Activated naive CD8-positive, alpha-beta T cell treated with anti-CD3 and anti-CD28 coated beads, Interleukin-2, amount 10 ng/mL, durations not matched to agents 7 days and 5 days (primary cell): ENCODE measurements around the gene BNIP3. TPM values are rescaled to one million over a fixed set of nuclear protein-coding genes. Genes with fewer than 3 reads are reported as not detected.

Source experiments
- ATAC-seq: fragments of 150-1000 bp; cut with Tn5 transposase; one replicate; pipeline ENCODE4 v1.10.0; 2021; ENCODE audit warnings: low read depth, moderate library complexity
- POLR2A ChIA-PET: fragments of 350-600 bp; sonication (Branson Sonifier 250); formaldehyde crosslinking; loops from one replicate; lab custom pipeline; 2021; ENCODE audit warnings: antibody characterized with exemption; lab: Charles Lee
- DNase-seq: peaks from one replicate; pipeline ENCODE4 v3.0.0; 2021
- H3K27ac Mint-ChIP-seq: one replicate; pipeline ENCODE4 v1.8.0; 2022; ENCODE audit warnings: mild to moderate bottlenecking, mixed read lengths
- H3K27me3 Mint-ChIP-seq: one replicate; pipeline ENCODE4 v1.8.0; 2022; ENCODE audit warnings: mild to moderate bottlenecking, moderate library complexity, mixed read lengths
- H3K36me3 Mint-ChIP-seq: one replicate; pipeline ENCODE4 v1.8.0; 2021; ENCODE audit warnings: mild to moderate bottlenecking, mixed read lengths
- H3K4me1 Mint-ChIP-seq: one replicate; pipeline ENCODE4 v1.8.0; 2021; ENCODE audit warnings: mixed read lengths
- H3K4me3 Mint-ChIP-seq: one replicate; pipeline ENCODE4 v1.8.0; 2022; ENCODE audit warnings: mild to moderate bottlenecking, moderate library complexity, mixed read lengths
- H3K9me3 Mint-ChIP-seq: one replicate; pipeline ENCODE4 v1.8.0; 2021; ENCODE audit warnings: mixed read lengths
- total RNA-seq, 2 experiments: library from RNA; stranded (reverse); gene quantifications; one replicate each; pipeline ENCODE4 v1.2.3, GENCODE V29; 2021

The BNIP3 gene
- total RNA-seq, 2 experiments from 2014 or later, result 67.0 to 69.4 TPM

GRCh38 chr10:132011024-132011423, 29.3 kb upstream of the BNIP3 start:
- peaks cover 25% of the 10 kb centered on the region for H3K27me3 Mint-ChIP-seq
- H3K4me1 Mint-ChIP-seq, result peaks cover 10% of the 10 kb centered on the region
- no peak overlapping the region for H3K4me3 Mint-ChIP-seq
- DNase-seq (no peak), ATAC-seq (no peak)
- no peak overlapping the region for H3K27ac Mint-ChIP-seq
- no peaks in the 10 kb centered on the region for H3K36me3 Mint-ChIP-seq
- no peaks in the 10 kb centered on the region for H3K9me3 Mint-ChIP-seq
- POLR2A ChIA-PET, result interaction anchor here (0.6 kb wide), 1 partner anchor 20 kb away, joined by 3 read pairs; no protein-coding TSS in a partner anchor

DNA sequence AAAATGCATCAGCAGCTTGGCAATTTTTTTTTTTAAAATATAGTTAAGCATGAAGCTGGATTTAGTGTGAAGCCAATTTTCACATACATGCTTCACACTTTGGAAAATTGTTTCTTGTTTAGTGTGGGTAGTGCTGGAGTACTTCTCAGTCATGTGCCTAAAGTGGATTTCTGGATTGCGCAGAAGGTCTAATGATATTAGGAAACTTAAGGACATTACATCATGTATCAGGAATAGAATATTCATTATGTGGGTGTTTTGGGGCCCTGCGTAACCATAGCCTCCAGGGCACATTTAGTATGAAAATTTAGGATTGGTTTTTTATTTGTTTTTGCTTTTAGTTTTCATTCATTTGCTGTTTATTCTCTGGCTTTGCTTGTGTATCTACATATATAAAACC, 28.8 kb upstream of the BNIP3 start:
- peaks cover 25% of the 10 kb centered on the region for H3K27me3 Mint-ChIP-seq
- H3K9me3 Mint-ChIP-seq, result peaks cover 1% of the 10 kb centered on the region
- H3K4me3 Mint-ChIP-seq, result no peak overlapping the region
- no peak overlapping the region for H3K27ac Mint-ChIP-seq
- POLR2A ChIA-PET, result interaction anchor here (0.6 kb wide), 1 partner anchor 19 kb away, joined by 3 read pairs; no protein-coding TSS in a partner anchor
- H3K4me1 Mint-ChIP-seq, result peaks cover 10% of the 10 kb centered on the region
- no peak for DNase-seq
- ATAC-seq, result no peak
- no peaks in the 10 kb centered on the region for H3K36me3 Mint-ChIP-seq

DNA sequence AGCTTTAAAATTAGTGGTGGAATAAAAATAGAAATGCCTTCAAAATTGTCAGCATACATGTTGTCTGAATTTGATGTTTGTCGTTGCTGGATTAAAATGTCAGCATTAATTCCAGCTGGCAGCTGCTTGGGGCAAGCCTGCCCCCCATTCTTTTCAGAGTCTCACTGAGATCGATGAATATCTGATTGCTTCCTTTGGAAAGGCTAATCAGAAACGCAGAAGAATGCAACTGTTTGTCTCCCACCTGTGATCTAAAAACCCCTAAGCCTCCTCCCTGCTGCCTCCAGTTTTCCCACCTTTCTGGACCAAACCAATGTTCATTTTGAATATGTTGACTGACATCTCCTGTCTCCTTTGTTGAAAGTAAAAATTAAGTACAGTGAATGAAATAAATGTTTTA, 27.9 kb upstream of the BNIP3 start:
- Mint-ChIP-seq H3K27ac (no peak overlapping the region), H3K9me3 (peaks cover 1% of the 10 kb centered on the region)
- no peak for ATAC-seq

GRCh38 chr10:132007681-132008080, 26.0 kb upstream of the BNIP3 start:
- H3K4me3 Mint-ChIP-seq, result no peak overlapping the region
- no peaks in the 10 kb centered on the region for H3K36me3 Mint-ChIP-seq
- peaks cover 1% of the 10 kb centered on the region for H3K9me3 Mint-ChIP-seq
- POLR2A ChIA-PET, result no interaction called here
- DNase-seq (no peak), ATAC-seq (no peak)
- H3K4me1 Mint-ChIP-seq, result peaks cover 7% of the 10 kb centered on the region
- H3K27me3 Mint-ChIP-seq, result peaks cover 21% of the 10 kb centered on the region
- H3K27ac Mint-ChIP-seq, result no peak overlapping the region

More for the DNA sequence above, 27.9 kb upstream of the BNIP3 start:
- POLR2A ChIA-PET, result no interaction called here
- H3K4me3 Mint-ChIP-seq, result no peak overlapping the region
- peaks cover 22% of the 10 kb centered on the region for H3K27me3 Mint-ChIP-seq
- peaks cover 7% of the 10 kb centered on the region for H3K4me1 Mint-ChIP-seq
- DNase-seq, result no peak
- no peaks in the 10 kb centered on the region for H3K36me3 Mint-ChIP-seq

DNA sequence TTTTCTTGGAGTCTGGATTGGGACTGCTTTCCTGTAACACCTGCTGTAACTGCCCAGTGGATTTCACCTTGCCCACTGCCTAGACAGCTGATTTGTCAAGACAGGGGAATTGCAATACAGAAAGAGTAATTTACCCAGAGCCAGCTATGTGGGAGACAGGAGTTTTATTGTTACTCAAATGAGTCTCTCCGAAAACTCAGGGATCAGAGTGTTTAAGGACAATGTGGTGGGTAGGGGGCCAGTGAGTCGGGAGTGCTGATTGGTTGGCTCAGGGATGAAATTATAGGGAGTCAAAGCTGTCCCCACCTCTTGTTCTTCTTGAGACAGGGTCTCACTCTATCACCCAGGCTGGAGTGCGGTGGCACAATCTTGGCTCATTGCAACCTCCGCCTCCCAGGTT, 25.2 kb upstream of the BNIP3 start:
- no peaks in the 10 kb centered on the region for H3K36me3 Mint-ChIP-seq
- no peak overlapping the region for H3K27ac Mint-ChIP-seq
- DNase-seq, result no peak
- POLR2A ChIA-PET, result no interaction called here
- peaks cover 7% of the 10 kb centered on the region for H3K4me1 Mint-ChIP-seq
- no peak for ATAC-seq
- peaks cover 1% of the 10 kb centered on the region for H3K9me3 Mint-ChIP-seq
- peaks cover 27% of the 10 kb centered on the region for H3K27me3 Mint-ChIP-seq
- H3K4me3 Mint-ChIP-seq, result no peak overlapping the region

DNA sequence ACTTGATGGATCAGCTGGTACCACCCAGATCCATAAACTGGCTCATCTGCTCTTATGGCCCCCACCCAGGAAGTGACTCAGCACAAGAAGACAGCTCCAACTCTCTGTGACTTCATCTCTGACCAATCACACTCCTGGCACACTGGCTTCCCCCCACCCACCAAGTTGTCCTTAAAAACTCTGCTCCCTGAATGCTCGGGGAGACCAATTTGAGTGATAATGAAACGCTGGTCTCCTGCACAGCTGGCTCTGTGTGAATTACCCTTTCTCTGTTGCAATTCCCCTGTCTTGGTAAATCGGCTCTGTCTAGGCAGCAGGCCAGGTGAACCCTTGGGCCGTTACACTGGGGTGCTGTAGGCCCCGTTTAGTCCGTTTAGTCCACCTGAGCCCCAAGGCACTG, 23.4 kb upstream of the BNIP3 start:
- Mint-ChIP-seq H3K27ac (no peak overlapping the region), H3K4me1 (peaks cover 7% of the 10 kb centered on the region), H3K4me3 (no peak overlapping the region), H3K36me3 (no peaks in the 10 kb centered on the region), H3K9me3 (peaks cover 1% of the 10 kb centered on the region), H3K27me3 (peaks cover 19% of the 10 kb centered on the region)
- DNase-seq (no peak), ATAC-seq (no peak)
- POLR2A ChIA-PET, result no interaction called here

- H3K9me3 Mint-ChIP-seq, result peaks cover 1% of the 10 kb centered on the region
- peaks cover 11% of the 10 kb centered on the region for H3K27me3 Mint-ChIP-seq
- peaks cover 7% of the 10 kb centered on the region for H3K4me1 Mint-ChIP-seq
- ATAC-seq (no peak), DNase-seq (no peak)
- H3K4me3 Mint-ChIP-seq, result no peak overlapping the region
- POLR2A ChIA-PET, result no interaction called here
- no peaks in the 10 kb centered on the region for H3K36me3 Mint-ChIP-seq
- H3K27ac Mint-ChIP-seq, result no peak overlapping the region
These were observed 22.3 kb upstream of the BNIP3 start for GRCh38 chr10:132004052-132004451.

- Mint-ChIP-seq H3K36me3 (no peaks in the 10 kb centered on the region), H3K4me3 (no peak overlapping the region), H3K4me1 (peaks cover 7% of the 10 kb centered on the region), H3K27me3 (peaks cover 7% of the 10 kb centered on the region), H3K9me3 (peaks cover 1% of the 10 kb centered on the region), H3K27ac (no peak overlapping the region)
- ATAC-seq (no peak), DNase-seq (no peak)
- POLR2A ChIA-PET, result no interaction called here
These were observed 21.7 kb upstream of the BNIP3 start for GRCh38 chr10:132003282-132003924.

DNA sequence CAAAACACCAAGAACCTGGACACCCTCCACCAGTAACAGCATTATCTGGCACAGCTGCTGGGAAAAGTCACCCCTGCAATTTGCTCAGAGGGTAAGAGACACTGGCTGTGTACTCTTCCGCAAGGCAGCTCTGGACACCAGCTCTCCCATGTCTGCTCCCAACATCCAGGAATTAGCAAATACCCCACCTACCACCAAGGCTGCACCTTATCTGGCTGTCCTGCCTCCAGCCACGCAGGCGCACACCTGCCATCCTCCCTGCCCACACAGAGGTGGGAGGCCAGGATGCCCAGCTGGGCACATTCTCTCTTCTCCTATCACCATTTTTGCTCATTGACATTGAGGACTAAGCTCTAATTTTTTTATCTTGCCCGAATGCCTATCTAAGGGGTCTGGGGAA, 20.3 kb upstream of the BNIP3 start:
- Mint-ChIP-seq H3K9me3 (peaks cover 1% of the 10 kb centered on the region), H3K4me1 (peaks cover 5% of the 10 kb centered on the region), H3K27me3 (peaks cover 7% of the 10 kb centered on the region), H3K27ac (no peak overlapping the region), H3K4me3 (no peak overlapping the region), H3K36me3 (no peaks in the 10 kb centered on the region)
- POLR2A ChIA-PET, result no interaction called here
- DNase-seq, result no peak
- no peak for ATAC-seq

DNA sequence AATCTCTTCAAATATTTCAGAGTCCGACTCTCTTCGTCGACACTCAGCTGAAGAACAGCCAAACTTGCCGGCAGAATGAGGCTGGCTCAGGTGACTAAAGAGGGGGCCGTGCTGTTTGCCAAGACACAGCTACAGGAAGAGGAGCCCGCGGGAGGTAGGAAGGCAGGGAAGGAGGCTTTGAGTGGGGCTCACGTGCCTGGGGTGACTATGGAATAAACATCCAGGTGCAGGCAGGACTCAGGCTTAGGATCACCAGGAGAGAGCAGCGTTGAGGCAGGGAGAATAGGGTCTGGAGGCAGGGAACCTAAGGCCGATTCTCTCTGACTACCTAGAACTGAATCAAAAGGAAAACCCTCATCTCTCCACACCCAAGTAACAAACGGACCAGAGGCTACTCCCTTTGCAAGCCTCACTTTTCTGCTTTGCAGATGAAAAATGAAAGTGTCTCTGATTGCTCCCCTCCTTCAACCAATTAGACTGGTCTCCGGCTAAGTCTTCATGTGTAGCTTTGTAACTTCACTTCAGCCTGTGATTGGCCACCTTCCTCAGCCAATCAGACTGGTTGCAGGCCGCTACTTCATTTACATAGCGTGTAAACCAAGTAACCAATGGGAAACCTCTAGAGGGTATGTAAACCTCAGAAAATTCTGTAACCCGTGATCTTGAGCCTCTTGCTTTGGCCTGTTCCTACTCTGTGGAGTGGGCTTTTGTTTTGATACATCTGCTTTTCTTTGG, 19.7 kb upstream of the BNIP3 start:
- peak; percentile 45 for ATAC-seq
- Mint-ChIP-seq H3K4me3 (no peak overlapping the region), H3K36me3 (no peaks in the 10 kb centered on the region), H3K9me3 (peaks cover 1% of the 10 kb centered on the region), H3K27me3 (peaks cover 7% of the 10 kb centered on the region), H3K27ac (no peak overlapping the region), H3K4me1 (peaks cover 3% of the 10 kb centered on the region)
- no peak for DNase-seq
- POLR2A ChIA-PET, result no interaction called here

- H3K4me1 Mint-ChIP-seq, result peaks cover 2% of the 10 kb centered on the region
- ATAC-seq, result no peak
- POLR2A ChIA-PET, result no interaction called here
These were observed 17.3 kb upstream of the BNIP3 start for GRCh38 chr10:131998845-131999681.

DNA sequence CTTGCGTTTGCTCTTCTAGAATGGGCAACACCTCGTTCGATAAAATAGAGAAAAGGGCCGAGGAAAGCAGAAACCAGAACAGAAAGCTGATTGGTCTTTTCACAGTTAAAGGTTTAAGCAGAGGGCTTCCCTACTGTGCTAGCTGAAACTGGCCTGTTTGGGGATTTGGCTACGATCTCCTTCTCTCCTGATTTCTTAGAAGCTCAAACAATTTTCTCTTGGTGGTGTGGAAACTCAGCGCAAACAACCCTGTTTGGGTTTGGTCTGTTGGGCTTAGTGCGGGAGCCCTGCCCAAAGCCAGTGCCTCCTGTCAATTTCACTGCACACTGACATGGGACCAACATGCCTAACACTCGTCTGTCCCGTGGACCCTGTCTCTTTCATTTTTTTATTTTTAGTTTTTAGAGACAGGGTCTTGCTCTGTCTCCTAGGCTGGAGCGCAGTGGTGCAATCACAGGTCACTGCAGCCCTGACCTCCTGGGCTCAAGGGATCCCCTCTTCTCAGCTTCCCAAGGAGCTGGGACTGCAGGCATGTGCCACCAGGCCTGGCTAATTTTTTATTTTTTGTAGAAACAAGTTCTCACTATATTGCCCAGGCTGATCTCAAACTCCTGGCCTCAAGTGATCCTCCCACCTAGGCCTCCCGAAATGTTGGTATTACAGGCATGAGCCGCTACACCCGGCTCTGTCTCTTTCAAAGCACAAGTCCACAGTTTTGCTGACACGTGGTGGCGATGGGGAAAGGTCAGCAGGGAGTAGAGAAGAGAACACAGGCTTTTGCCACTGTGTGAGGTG, 16.5 kb upstream of the BNIP3 start:
- POLR2A ChIA-PET, result no interaction called here
- H3K27ac Mint-ChIP-seq, result no peak overlapping the region

More at GRCh38 chr10:131998845-131999681, 17.3 kb upstream of the BNIP3 start:
- DNase-seq, result no peak
- H3K27me3 Mint-ChIP-seq, result peaks cover 11% of the 10 kb centered on the region
- H3K9me3 Mint-ChIP-seq, result no peaks in the 10 kb centered on the region
- H3K4me3 Mint-ChIP-seq, result no peak overlapping the region
- no peak overlapping the region for H3K27ac Mint-ChIP-seq
- no peaks in the 10 kb centered on the region for H3K36me3 Mint-ChIP-seq

More for the DNA sequence above, 16.5 kb upstream of the BNIP3 start:
- DNase-seq (no peak), ATAC-seq (no peak)
- H3K4me1 Mint-ChIP-seq, result peaks cover 2% of the 10 kb centered on the region
- H3K4me3 Mint-ChIP-seq, result no peak overlapping the region
- H3K9me3 Mint-ChIP-seq, result no peaks in the 10 kb centered on the region
- H3K36me3 Mint-ChIP-seq, result no peaks in the 10 kb centered on the region
- peaks cover 12% of the 10 kb centered on the region for H3K27me3 Mint-ChIP-seq
